NCI-H2107 treated with DMSO at 0.1 percent for 48 hours (cell line): ENCODE measurements around the gene PCID2.
"Not testable (repeated sequence)": the region's sequence is repeated elsewhere in the genome, so short reads cannot be mapped to it uniquely, and the experiment has no call there.

ENCODE experiments used
- DNase-seq: peaks from one replicate; lab custom pipeline; 2025; ENCODE audit not compliant: unreplicated experiment; lab: John Stamatoyannopoulos, UW

Gene PCID2

GRCh38 chr13:113167155-113167554 lies 41.3 kb downstream of the PCID2 start:
- no peak for DNase-seq

- DNase-seq, result no peak
These were observed 41.8 kb downstream of the PCID2 start for GRCh38 chr13:113166681-113167080.

DNA sequence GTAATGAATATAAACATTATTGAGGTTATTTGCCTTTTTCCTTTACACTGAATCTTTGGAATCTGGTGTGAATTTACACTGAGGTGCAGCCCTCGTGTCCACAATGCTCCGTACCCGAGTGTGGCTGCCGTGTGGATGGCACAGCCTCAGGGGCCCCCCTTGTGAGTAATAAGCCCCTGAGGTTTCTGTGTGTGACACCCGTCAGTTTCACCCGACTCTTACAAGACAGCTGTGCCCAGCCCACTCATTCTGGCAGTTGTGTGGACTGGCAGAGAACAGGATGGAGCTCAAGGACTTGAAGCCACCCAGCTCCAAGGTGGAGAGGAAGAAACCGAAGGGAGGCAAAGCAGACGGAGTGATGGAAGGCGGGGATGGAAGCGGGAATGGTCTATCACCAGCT lies 42.2 kb downstream of the PCID2 start:
- DNase-seq, result no peak

DNA sequence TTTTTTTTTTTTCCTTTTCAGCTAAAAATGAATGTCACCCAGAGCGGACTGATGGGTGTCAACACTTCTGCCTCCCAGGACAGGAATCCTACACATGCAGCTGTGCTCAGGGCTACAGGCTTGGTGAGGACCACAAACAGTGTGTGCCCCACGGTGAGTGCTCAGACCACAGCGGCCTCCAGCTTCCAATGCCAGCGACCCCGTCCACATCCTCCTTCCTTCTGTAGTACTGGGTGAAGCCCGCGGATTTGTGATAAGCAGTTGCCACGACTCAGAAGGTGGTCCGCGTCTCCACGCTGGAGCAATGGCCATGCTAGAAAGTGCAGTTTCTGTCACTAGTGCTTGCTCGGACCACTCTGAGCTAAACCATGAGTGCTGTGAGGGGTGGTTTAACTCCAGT lies 44.0 kb downstream of the PCID2 start:
- DNase-seq, result no peak

- DNase-seq, result no peak
These were observed 45.4 kb downstream of the PCID2 start for GRCh38 chr13:113162783-113163685.

DNA sequence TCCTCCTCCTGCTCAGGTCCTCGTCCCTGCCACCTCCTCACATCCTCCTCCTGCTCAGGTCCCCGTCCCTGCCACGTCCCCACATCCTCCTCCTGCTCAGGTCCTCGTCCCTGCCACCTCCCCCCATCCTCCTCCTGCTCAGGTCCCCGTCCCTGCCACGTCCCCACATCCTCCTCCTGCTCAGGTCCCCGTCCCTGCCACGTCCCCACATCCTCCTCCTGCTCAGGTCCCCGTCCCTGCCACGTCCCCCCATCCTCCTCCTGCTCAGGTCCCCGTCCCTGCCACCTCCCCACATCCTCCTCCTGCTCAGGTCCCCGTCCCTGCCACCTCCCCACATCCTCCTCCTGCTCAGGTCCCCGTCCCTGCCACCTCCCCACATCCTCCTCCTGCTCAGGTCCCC lies 46.5 kb downstream of the PCID2 start:
- not testable (repeated sequence) for DNase-seq

- no peak for DNase-seq
These were observed 47.0 kb downstream of the PCID2 start for GRCh38 chr13:113161433-113161832.

- no peak for DNase-seq
These were observed 47.5 kb downstream of the PCID2 start for GRCh38 chr13:113160983-113161382.

DNA sequence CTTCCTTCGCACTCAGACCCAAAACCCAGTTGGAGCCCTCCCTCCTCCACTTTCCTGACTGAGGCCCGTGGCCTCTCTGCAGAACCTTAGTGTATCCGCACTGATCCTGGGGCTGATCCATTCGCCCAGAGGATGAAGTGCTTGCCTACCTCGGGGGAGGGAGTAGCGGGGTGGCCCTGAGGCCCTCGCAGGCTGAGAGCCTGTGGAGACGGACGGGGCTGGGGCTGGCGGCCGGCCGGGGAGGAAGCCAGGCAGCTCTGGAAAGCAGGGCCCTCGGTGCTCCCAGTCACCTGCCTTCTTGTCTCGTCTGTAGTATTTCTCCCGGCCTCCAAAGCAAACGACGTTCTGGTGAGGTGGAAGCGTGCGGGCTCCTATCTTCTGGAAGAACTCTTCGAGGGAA lies 48.8 kb downstream of the PCID2 start:
- no peak for DNase-seq

DNA sequence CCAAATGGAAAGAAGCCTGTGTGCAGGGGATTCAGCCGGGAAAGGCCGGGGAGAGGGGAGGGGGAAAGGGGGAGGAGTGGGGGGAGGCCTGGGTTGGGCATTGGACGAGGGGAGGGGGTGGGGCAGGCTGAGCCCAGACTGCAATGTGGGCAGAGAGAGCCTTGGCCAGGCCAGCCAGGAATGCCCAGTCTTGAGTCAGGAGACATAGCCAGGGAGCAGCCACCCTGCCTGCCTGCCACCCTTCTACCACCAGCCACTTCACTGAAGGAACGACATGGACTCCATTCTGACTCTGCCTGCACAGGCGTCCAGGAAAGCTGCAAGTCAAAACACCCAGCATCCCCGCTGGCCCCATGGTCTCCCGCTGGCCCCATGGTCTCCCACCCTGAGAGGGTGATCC lies 49.5 kb downstream of the PCID2 start:
- DNase-seq, result no peak

- DNase-seq, result no peak
These were observed 50.3 kb downstream of the PCID2 start, which contains the start of gene PROZ for GRCh38 chr13:113157929-113158747. Gene PROZ (plus strand): TSS chr13:113158648. CDS start chr13:113158661, 13 bp downstream.

- DNase-seq, result no peak
These were observed 51.1 kb downstream of the PCID2 start for GRCh38 chr13:113157206-113157928.

DNA sequence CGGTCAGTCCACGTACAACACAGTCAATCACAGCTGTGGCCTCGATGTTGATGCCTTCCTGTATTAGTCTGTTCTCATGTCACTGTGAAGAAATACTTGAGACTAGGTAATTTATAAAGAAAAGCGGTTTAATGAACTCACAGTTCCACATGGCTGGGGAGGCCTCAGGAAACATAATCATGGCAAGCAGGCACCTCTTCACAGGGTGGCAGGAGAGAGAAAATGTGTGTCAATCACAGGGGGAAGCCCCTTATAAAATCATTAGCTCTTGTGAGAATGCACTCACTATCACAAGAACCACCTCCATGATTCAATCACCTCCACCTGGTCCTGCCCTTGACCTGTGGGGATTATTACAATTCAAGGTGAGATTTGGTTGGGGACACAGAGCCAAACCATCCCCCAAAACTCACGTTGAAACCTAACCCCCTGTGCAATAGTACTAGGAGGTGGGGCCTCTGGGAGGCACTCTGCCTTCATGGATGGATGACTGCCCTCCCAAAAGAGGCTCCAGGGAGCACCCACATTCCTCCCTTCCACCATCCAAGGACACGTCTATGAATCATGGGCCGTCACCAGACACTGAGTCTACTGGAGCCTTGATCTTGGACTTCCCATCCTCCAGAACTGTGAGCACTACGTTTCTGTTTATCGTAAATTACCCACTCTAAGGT lies 52.4 kb downstream of the PCID2 start:
- DNase-seq, result no peak

GRCh38 chr13:113155201-113155600 lies 53.3 kb downstream of the PCID2 start:
- DNase-seq, result no peak

DNA sequence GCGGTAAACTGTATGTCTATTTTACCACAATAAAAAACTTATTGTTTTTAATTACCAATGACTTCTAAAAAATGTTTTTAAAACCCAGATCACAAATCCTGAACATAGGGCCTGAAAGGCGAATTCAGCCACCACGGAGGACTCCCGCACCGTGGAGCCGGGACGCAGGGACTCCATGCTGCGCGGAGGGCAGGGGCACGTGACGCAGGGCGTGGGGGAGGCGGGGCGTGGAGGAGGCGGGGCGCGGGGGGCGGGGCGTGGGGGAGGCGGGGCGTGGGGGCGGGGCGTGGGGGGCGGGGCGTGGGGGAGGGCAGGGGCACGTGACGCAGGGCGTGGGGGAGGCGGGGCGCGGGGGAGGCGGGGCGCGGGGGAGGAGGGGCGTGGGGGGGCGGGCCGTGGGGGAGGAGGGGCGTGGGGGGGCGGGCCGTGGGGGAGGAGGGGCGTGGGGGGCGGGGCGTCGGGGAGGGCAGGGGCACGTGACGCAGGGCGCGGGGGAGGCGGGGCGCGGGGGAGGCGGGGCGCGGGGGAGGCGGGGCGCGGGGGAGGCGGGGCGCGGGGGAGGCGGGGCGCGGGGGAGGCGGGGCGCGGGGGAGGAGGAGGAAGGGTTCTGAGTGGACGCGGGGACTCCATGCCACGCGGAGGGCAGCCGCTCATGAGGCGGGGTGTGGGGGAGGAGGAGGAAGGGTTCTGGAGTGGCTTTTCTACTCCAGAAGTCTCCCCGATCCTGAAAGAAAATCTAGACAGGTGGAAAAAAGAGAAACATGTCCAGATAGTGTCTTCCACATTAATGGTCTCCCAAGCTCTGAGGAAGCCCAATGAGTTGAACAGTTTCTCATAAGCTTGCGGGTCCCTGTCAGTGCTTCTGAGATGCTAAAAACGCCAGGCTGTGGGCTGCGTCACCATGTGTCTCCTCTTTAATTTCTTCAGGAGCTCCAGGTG lies 54.4 kb downstream of the PCID2 start:
- no peak for DNase-seq

DNA sequence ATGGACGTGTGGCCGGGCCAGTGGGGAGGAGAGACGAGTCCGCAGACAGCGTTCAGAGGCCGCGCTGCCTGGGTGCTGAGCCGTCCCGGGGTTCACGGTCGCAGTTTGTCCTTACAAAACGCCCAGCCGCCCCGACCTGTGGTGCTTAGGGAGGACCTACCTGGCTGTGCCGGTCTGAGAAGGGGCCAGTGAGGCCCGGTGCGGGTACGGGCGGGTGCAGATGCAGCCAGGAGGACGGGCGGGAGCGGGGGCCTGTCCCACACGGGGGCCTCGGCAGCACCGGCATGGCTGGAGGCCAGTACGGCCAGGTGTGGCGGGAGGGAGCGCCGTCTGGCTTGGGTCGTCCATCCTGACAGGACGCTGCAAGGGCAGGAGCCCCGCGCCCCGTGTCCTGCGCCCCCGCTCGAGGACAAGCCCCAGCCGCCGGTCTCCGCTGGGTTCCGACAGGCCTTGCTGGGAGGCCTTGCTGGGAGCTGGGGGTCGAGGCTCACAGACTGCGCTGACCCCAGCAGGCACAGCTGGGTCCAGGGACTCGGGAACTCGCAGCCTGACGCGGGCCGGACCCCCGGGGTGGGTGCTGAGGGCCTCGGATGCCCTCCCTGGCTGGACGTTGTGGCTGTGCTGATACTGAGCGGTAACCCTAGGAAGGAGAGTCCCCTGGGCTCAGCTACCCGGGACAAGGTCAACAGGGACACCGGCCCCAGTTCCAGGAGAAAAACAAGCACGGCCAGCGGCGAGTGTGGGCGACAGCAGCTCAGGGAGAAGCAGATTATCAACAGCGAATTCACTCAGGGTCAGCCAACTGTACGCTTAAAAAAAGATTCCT lies 55.3 kb downstream of the PCID2 start:
- no peak for DNase-seq

GRCh38 chr13:113152691-113152983 lies 55.8 kb downstream of the PCID2 start:
- no peak for DNase-seq

DNA sequence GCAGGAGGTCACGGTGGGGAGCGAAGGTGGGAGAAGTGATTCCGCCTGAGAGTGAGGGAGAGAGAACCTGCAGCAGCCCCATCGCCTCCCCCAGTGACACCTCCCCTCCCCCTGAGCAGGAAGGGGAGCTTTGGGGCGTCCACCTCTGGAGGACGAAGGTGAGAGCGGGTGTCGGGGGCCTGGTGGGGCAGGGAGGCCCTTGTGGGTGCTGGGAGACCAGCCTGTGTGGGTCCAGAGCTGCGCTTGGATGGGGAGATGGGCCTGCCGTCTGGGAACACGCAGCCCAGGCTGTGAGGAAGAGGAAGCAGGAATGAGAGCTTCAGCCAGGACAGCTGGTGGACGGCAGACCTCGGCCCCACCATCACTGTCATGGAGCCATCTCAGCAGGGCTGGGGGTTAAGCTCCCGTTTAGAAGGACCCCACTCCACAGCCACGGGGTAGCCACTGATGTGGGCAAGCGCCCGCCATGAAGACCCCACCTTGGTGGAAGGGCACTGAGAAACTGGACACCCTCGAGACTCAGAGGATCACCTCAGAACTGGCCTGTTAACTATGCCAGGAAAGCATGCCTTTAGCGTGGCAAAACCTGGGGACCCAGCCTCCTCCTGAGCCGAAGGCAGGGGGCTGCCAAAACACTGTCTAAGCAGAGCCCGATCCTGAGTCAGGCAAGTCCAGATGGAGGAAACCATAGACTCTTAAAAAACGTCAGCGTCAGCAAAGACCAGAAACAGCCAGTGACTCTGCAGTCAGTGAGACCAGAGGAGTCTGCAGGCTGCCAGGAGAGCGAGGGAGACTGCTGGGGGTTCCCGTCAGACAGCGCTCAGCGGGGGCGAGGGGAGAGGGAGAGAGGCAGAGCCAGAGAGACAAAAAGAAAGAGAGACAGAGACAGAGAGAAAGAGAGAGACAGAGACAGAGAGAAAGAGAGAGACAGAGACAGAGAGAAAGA lies 56.5 kb downstream of the PCID2 start:
- DNase-seq, result no peak
